Heart left ventricle (tissue), 16 donors: ENCODE results near the gene TRIM8. TPM values are rescaled to one million over a fixed set of nuclear protein-coding genes. Genes with fewer than 3 reads are reported as not detected.

ENCODE experiments used
- ATAC-seq, 4 donors: fragments of 200-7000 bp; cut with Tn5 transposase; one replicate each; pipeline ENCODE4 v1.9.1; 2020 to 2022; ENCODE audit warnings: moderate library complexity in 4 of 4, mild to moderate bottlenecking in 3 of 4, moderate number of reproducible peaks in 1 of 4
- DNase-seq, 5 donors: peaks; one replicate each; pipeline ENCODE4 v3.0.0-alpha.2; 2020
- H3K27ac ChIP-seq, 12 donors: fragments of 200-600 bp; sonication (generic) in 4 of 12; one replicate each; pipeline versions ENCODE4 v1.5.0 to v1.8.0; 2016 to 2022; ENCODE audit warnings: mild to moderate bottlenecking in 2 of 12
- H3K27me3 ChIP-seq, 9 donors: fragments of 200-600 bp; sonication (generic) in 2 of 9; one replicate each; pipeline versions ENCODE4 v1.5.1 to v1.8.0; 2016 to 2022; ENCODE audit warnings: mild to moderate bottlenecking in 3 of 9
- H3K36me3 ChIP-seq, 9 donors: fragments of 200-600 bp; sonication (generic) in 2 of 9; one replicate each; pipeline versions ENCODE4 v1.5.0 to v1.8.0; 2018 to 2022; ENCODE audit warnings: mild to moderate bottlenecking in 2 of 9
- H3K4me1 ChIP-seq, 12 donors: fragments of 200-600 bp; sonication (generic) in 4 of 12; one replicate each; pipeline versions ENCODE4 v1.5.0 to v1.8.0; 2016 to 2022; ENCODE audit warnings: mild to moderate bottlenecking in 3 of 12
- H3K4me3 ChIP-seq, 12 donors: fragments of 200-600 bp; sonication (generic) in 4 of 12; one replicate each; pipeline versions ENCODE4 v1.5.0 to v1.8.0; 2017 to 2022; ENCODE audit warnings: mild to moderate bottlenecking in 9 of 12, moderate library complexity in 4 of 12
- H3K9me3 ChIP-seq, 12 donors: fragments of 200-600 bp; sonication (generic) in 4 of 12; one replicate each; pipeline versions ENCODE4 v1.5.0 to v1.8.0; 2016 to 2022; ENCODE audit warnings: mild to moderate bottlenecking in 1 of 12
- POLR2A ChIP-seq, 2 donors: fragments of 450-650 bp; IDR thresholded peaks; one replicate each; pipeline ENCODE4 v1.6.1; 2017; ENCODE audit warnings: antibody characterized with exemption in 2 of 2, mild to moderate bottlenecking in 2 of 2, moderate library complexity in 2 of 2
- WGBS, 4 donors: extraction: QIAGEN DNeasy Blood & Tissue Kit in 2 of 4; methylation state at CpG; one replicate each; pipeline versions ENCODE4 v1.1.5 to v1.1.7; 2013 to 2018; 5-methylcytosine and 5-hydroxymethylcytosine counted together
- intact Hi-C, 10 donors: fragments of 100-400 bp; cut with DNase I; formaldehyde crosslinking; loops; one replicate each; pipeline versions ENCODE4 v1.11.1 to v1.14.2; 2022
- polyA plus RNA-seq, 2 donors: library from polyadenylated mRNA; stranded (reverse); fragments of 200-250 nt; gene quantifications; one replicate each; pipeline ENCODE4 v1.2.3, GENCODE V29; 2013
- total RNA-seq, 9 donors: library from RNA; depleted of rRNA in 2 of 9; stranded (reverse); fragments of >200 nt in 2 of 9; fragmentation: NEBNext Ultra II Directional in 3 of 9; extraction: Animal tissue kit (Norgen Biotek cat#: 25700) in 3 of 9; gene quantifications; one replicate each; pipeline versions ENCODE4 v1.1.0 to v1.2.4, GENCODE V29; 2016 to 2023
- TF ChIP-seq, protein P1 (sequence below), 12 donors: fragments of 200-600 bp; sonication (generic) in 4 of 12; IDR thresholded peaks; one replicate each; pipeline versions ENCODE4 v1.5.0 to v1.8.0; 2018 to 2022; ENCODE audit warnings: antibody characterized with exemption in 12 of 12, mild to moderate bottlenecking in 5 of 12
- donor health status: ischemic (EF 13 %, LVEDD 7.1; RV severe dilation, severe dysfunction).
- donor health status: healthy with polysubstance abuse.
- donor health status: DM: no; HTN: yes; CAD: no.
- donor health status: DM: no; HTN: no; CAD: no.
- donor health status: ischemic (EF 25% LVEDD 6.9; RV normal size, moderate dysfunction).
- donor health status: ischemic (EF 25% LVEDD 5.7; RV mildly dilated, moderate dysfunction).
- donor health status: healthy.
- donor health status: DM: yes; HTN: yes; CAD: no.
- donor health status: ischemic (EF 35%, LVEDD 5.7; RV mildly dilated, moderate dysfunction).
- donor health status: nonischemic (EF 11% LVEDD 7.7; RV severe dilation, severe dysfunction).
- donor health status: DM: yes; HTN: yes; CAD: no.
- donor health status: PGD.
- donor health status: ischemic (EF 29% LVEDD 5.4; RV normal size, mild dysfunction).
- donor health status: nonischemic (EF 23%, LVEDD 6.1; RV moderate dilation, normal function).

Gene TRIM8
- total and polyA plus RNA-seq, 11 donors, result 38.9 to 225 (median 102) TPM

- 3 to 5% (median 3%) methylated on average over 18 to 19 of the region's 19 CpGs for WGBS, 4 donors
- Histone ChIP-seq H3K9me3 (no peaks in the 10 kb centered on the region), H3K4me1 (peaks cover 11 to 91% (median 69%) of the 10 kb centered on the region in 12 donors), H3K4me3 (peak overlapping the region in 10 of 12 donors; percentile 21 to 47 (median 40)), H3K27me3 (no peaks in the 10 kb centered on the region), H3K27ac (peak overlapping the region; percentile 71 to 90 (median 84)), H3K36me3 (no peaks in the 10 kb centered on the region)
- peak; percentile 55 to 77 (median 74) for ATAC-seq
- peak; percentile 69 to 86 (median 82) for DNase-seq
- intact Hi-C loops, result loop anchor here in 3 of 10 donors (2.0 to 5.0 kb wide), 3 partner anchors 27 to 38 kb away; partner anchors contain the start of genes ARL3 (in 1 of the 3), SFXN2 (in 1 of the 3) and TRIM8 (in 1 of the 3)
- TF ChIP-seq, protein P1, sequence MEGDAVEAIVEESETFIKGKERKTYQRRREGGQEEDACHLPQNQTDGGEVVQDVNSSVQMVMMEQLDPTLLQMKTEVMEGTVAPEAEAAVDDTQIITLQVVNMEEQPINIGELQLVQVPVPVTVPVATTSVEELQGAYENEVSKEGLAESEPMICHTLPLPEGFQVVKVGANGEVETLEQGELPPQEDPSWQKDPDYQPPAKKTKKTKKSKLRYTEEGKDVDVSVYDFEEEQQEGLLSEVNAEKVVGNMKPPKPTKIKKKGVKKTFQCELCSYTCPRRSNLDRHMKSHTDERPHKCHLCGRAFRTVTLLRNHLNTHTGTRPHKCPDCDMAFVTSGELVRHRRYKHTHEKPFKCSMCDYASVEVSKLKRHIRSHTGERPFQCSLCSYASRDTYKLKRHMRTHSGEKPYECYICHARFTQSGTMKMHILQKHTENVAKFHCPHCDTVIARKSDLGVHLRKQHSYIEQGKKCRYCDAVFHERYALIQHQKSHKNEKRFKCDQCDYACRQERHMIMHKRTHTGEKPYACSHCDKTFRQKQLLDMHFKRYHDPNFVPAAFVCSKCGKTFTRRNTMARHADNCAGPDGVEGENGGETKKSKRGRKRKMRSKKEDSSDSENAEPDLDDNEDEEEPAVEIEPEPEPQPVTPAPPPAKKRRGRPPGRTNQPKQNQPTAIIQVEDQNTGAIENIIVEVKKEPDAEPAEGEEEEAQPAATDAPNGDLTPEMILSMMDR (IDR thresholded peaks at IDR 0.05), result no peak
- peak in 1 of 2 donors; percentile 31 for TF ChIP-seq POLR2A (IDR thresholded peaks at IDR 0.05)
Observed at GRCh38 chr10:102673819-102674511, 29.7 kb downstream of the TRIM8 start.

DNA sequence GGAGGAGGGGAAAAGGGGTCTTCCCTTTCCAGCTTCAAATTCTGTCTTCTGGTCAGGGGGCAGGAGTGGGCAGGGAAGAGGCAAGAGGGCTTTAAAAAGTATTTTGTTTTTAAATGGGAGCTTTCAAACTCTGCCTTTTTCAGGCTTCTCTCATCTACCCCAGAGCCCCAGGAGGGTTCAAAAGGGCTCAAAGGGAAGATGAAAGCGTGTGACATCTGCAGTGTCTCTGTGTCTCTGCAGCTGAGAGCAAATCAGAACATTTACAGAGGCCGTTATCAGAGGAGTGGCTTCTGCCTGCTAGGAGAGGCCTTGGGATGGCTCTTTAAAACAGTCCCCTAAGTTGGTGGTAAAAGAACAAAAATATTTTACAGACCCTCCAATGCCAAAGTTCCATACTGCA is 30.3 kb downstream of the TRIM8 start:
- WGBS, 4 donors, result 8 to 22% (median 16%) methylated on average over 2 of the region's 2 CpGs
- ATAC-seq (peak in 2 of 4 donors; percentile 27 to 32), DNase-seq (no peak)
- TF ChIP-seq, protein P1 (IDR thresholded peaks at IDR 0.05), result no peak
- TF ChIP-seq POLR2A (IDR thresholded peaks at IDR 0.05), result no peak
- Histone ChIP-seq H3K4me3 (peak overlapping the region in 10 of 12 donors; percentile 21 to 47 (median 40)), H3K9me3 (no peaks in the 10 kb centered on the region), H3K36me3 (no peaks in the 10 kb centered on the region), H3K27me3 (no peaks in the 10 kb centered on the region), H3K4me1 (peaks cover 11 to 91% (median 71%) of the 10 kb centered on the region in 12 donors), H3K27ac (peak overlapping the region; percentile 53 to 90 (median 84))
- intact Hi-C loops, result loop anchor here in 3 of 10 donors (2.0 to 5.0 kb wide), 3 partner anchors 28 to 38 kb away; partner anchors contain the start of genes ARL3 (in 1 of the 3), SFXN2 (in 1 of the 3) and TRIM8 (in 1 of the 3)

DNA sequence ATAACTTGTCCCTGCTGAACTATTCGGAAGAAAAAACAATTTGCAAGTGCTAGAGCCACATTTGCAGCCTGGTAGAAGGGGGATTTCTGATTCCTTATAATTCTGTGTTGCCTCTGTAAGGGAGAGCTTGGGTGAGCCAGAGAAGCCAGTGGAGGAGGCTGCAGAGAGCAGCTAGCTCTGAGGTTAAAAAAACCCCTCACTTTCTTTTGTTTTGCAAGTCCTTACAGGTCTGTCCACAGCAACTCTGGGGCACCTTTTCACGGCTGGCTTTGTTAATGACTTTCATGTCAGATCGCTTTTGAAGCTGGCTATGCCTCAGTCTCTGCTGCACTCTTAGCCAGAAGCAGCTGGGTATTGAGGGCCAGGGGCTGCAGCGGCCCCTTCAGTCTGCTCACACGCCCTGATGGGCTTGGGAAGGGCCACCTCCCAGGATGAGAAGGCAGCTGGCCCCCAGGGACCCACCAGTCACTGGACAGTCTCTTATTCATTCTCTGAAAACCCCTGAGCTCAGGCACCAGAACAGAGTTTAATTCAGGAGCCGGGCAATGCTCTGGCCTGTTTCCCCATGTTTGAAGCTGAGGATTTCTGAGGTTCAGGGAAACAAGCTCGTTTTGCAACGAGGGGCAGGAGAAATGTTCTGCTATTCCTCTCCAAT is 30.9 kb downstream of the TRIM8 start:
- no peak for ATAC-seq
- peaks cover 11 to 85% (median 65%) of the 10 kb centered on the region in 12 donors for H3K4me1 ChIP-seq
- no peak for DNase-seq
- peak overlapping the region in 11 of 12 donors; percentile 79 to 90 (median 85) for H3K27ac ChIP-seq
- no peaks in the 10 kb centered on the region for H3K9me3 ChIP-seq
- no peaks in the 10 kb centered on the region for H3K36me3 ChIP-seq
- 49 to 59% (median 54%) methylated on average over 8 of the region's 8 CpGs for WGBS, 4 donors
- H3K4me3 ChIP-seq, result peak overlapping the region in 1 of 12 donors; percentile 41
- TF ChIP-seq POLR2A (IDR thresholded peaks at IDR 0.05), result no peak
- TF ChIP-seq, protein P1 (IDR thresholded peaks at IDR 0.05), result no peak
- intact Hi-C loops, result loop anchor here in 4 of 10 donors (2.0 to 5.0 kb wide), 3 partner anchors 28 to 37 kb away; partner anchors contain the start of genes ARL3 (in 4 of the 4), SFXN2 (in 4 of the 4) and TRIM8 (in 1 of the 4)
- H3K27me3 ChIP-seq, result no peaks in the 10 kb centered on the region
